Breast epithelium (tissue), 3 donors: Measurements from ENCODE around the gene OSCP1.

Experiments
- CTCF ChIP-seq, 3 donors: fragments of 450-650 bp; IDR thresholded peaks; one replicate each; pipeline ENCODE4 v1.5.1; 2016 to 2017; ENCODE audit warnings: antibody characterized with exemption in 3 of 3, mild to moderate bottlenecking in 3 of 3, moderate library complexity in 3 of 3
- POLR2A ChIP-seq: fragments of 450-650 bp; IDR thresholded peaks from one replicate; pipeline ENCODE4 v1.6.1; 2016; ENCODE audit warnings: antibody characterized with exemption, mild to moderate bottlenecking, moderate library complexity

GRCh38 chr1:36463803-36464604 lies 13.8 kb upstream of the OSCP1 start, which contains the start of gene MRPS15:
- TF ChIP-seq CTCF (IDR thresholded peaks at IDR 0.05): peak in 1 of 3 donors; percentile 3
- peak; percentile 89 for TF ChIP-seq POLR2A
